ENCODE data around the gene TUBB6.

Gene TUBB6

DNA sequence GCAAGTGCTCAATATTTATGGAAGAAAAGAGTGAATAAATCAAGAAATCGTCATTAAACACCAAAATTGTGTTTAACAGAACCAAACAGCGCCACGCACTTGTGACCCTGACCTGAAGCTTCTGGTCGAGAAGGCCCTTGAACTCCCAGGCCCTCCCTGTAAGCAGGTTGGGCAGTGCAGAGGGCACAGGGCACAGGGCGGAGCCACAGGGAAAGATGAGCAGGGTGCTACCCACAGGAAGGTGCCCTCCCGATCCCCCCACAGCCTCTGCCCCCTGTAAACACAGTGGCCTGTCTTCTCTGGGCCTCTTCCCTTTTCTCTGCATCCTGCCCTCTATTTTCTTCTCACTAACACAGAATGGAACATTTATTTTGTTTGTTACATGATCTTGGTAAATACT lies 16.9 kb upstream of the TUBB6 start:
- no peak for DNase-seq (ENCODE audit: low read depth)

GRCh38 chr18:12291690-12292089 lies 16.4 kb upstream of the TUBB6 start:
- no peak for DNase-seq (ENCODE audit: low read depth)

- no peak for DNase-seq (ENCODE audit: low read depth)
These were observed 14.2 kb upstream of the TUBB6 start for GRCh38 chr18:12293831-12294230.

GRCh38 chr18:12295389-12296086 lies 12.5 kb upstream of the TUBB6 start:
- DNase-seq (ENCODE audit: low read depth), result no peak

- DNase-seq (ENCODE audit: low read depth), result no peak
These were observed 12.0 kb upstream of the TUBB6 start for GRCh38 chr18:12296087-12296403.

DNA sequence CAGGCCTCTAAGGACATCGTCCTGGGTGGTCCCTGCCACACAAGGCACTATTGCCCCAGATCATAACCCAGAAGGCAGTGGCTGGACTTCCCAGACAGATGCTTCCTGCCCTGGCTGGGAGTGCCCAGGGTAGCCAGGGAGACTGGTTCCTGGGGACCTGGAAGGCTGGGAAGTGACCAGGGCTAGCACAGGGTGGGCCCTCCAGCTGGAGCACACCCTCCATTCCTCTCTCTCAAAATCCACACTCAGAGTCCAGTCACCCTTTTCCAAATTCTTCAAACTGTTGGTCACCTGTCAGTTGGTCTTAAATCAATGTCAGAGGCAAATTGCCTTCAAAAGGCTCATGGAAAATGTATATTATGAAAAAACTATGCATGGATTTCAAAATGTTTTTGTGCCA lies 11.6 kb upstream of the TUBB6 start:
- no peak for DNase-seq (ENCODE audit: low read depth)

DNA sequence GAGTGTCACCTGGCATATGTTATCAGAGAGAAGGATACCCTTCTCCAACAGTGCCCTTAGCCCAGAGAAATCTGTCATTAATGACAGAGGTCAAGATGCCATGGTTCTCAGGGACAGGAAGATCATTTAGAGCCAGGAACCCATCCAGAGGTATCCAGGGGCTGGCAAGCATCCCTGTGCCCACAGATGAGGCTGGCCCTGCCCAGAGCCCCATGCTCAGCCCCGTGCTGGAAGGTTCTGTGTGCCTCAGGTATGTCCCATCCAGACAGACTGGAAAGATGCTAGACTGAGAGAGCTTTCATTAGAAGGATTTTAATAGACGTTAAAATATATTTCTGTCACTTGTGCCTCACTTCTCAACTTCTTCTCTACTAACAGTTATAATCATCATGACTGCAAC lies 8.2 kb upstream of the TUBB6 start:
- DNase-seq (ENCODE audit: low read depth), result no peak

GRCh38 chr18:12301263-12302005 lies 6.6 kb upstream of the TUBB6 start:
- no peak for DNase-seq (ENCODE audit: low read depth)

GRCh38 chr18:12302391-12303147 lies 5.5 kb upstream of the TUBB6 start:
- no peak for DNase-seq (ENCODE audit: low read depth)

DNA sequence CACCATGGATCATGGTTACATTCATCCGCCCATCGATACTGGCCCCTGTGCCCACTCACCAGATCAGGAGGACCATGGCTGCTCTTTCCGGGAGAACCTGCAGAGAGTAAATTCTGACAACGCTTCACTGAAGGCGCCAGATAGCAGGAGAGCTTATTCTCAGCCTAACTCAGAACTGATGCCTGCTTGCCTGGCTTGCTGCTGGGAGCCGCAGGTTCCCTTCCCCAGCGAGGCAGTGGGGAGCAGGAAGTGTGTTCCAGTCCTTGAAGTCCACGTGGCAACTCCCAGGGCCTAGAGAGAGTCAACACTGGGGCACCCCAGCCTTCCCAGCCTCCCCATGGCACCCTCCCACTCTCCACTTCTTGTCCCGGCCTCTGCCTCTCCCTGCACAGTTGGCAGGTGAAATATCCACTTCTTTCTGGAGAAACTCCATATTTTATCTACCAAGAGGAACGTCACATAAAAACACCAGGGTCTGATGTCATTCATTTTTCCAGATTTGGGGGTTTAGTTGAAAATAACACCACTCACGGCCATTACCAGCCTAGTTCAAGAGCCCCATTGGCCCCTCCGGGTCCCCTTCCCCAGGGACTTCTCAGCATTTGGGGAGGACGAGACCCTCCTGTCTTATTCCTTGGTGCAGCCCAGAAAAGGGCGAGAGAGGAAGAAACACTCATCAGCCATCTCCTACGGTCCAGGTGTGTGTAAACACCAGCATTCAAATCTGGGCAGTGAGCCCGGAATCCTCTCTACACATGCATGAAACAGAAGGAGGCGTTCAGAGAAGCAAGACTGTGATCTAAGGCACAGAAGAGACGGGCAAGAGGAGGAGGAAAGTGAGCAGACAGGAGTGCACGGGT lies 3.5 kb upstream of the TUBB6 start:
- DNase-seq (ENCODE audit: low read depth), result no peak

- DNase-seq (ENCODE audit: low read depth), result no peak
These were observed 2.8 kb upstream of the TUBB6 start for GRCh38 chr18:12305211-12305610.

DNA sequence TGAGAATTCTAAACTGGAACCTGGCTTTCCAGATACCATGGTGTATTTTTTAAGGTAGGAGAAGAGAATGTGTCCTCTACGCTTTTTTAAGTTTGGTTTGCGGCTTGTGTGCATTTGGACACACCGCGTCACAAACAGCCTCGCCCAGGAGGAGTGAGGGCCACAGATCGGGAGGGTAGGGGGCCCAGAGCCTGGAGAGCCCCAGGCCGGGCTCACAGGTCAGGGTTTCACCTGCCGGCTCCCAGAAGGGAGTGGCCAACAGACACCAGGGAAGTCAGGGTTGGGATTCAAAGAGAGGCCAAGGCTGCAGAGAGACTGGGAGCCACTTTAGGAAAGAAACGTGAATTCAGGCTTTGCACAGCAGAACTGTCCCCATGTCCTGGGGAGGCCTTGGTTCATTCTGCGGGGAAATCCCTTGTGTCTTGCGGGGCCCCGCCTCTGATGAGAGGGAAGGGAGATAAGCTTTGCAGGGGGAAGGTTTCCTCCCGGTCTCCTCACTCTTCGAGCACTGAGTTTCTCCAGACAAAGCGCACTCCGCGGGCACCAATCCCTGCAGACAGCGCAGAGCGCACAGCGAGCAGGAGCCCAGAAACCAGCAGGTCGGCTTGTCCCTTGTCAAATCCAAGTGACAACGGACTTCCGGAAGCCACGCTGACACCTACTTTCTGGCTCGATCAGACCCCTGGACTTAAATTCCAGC lies 2.0 kb upstream of the TUBB6 start:
- no peak for DNase-seq (ENCODE audit: low read depth)

DNA sequence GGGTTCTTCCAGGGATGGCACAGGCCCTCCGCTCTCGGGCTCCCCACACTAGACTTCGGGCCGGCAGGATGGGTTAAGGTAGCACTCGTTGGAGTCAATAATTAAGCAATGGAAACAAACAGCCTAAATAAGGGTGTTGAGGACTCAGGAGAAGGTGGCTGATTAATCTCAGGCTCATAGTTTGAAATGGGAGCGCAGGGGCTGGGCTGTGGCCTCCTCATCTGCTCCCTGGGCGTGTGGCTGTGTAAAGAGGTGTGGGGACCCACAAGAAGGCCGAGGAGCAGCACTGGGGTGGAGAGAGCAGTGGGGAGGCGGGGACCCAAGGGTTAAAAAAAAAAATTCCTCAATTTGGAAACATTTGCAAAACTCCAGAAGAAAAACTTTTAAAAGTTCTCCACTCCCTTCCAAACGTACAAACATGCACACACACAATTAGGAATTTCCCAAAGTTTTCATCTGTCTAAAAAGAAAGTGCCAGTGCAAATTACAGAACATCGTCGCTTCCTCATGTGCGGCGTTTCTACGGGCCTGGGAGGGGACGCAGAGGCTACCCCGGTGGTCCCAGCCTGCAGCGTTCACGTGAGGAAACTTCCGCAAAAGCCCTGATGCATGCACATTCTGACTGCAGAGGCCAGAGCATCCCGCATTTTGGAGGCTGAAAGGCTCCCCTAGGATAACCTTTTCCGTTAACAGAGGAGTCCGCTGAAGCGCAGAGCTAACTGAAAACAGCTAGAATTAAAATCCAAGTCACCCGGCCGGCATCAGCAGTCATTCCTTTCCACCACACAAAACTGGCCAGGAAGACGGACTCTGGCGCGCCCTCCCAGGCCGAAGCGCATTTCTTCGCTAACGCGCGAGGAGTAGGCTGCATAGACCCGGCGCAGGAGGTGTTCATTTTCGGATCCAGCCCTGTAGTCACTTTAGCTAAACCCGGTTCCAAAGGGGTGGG lies 1.0 kb upstream of the TUBB6 start:
- DNase-seq (ENCODE audit: low read depth), result peak; percentile 50

DNA sequence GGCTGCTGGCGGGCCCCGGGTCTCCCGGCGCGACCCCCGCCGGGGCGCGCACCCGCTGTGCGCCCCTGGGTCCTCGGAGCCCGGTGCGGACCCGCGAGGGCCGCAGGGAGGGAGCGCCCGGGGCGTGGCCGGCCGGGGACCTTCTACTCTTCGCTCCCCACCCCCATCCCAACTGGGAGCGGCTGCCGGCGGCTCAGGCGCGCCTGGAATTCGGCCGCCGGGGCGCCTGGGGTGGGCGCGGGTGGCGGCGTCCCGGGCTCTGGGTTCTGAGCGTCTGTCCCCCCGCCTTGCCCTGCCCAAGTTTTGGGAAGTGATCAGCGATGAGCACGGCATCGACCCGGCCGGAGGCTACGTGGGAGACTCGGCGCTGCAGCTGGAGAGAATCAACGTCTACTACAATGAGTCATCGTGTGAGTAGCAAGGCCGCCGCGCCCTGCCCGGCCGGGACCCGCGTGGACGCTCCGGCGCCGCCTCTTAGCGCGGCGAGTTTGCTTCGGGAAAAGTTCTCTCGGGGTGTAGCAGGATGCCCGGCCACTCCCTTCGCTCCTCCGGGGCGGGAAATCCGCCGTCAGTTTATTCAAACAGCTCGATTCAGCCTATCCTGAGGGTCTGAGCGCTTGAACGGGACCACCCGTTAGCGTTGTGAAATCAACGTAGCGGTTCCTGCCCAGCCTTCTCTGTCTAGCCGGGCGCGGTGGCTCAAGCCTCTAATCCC lies 502 bp downstream of the TUBB6 start:
- DNase-seq (ENCODE audit: low read depth), result peak; percentile 76

DNA sequence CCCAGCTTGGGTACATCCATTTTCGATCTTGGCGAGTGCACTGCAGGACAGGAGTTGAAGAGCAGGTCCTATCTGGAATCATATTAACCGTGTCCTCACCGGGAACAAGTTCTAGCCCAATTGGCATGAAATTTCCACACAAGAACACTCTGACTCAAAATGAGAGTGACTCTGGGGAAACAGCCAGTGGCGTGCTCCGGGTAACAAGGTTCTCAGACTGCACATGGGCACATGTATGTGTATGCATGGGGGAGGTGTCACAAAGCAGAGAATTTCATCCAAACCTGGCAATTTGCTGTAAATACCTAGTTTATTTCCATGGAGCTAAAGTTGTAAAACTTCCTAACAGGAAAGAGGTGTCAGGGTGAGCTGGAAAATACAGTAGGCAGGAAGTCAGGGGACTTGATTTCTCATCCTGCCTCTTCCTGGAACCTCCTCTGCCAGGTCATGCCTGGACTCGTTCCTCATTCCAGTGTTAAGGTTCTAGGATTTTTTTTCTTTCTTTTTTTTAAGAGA lies 1.7 kb downstream of the TUBB6 start:
- DNase-seq (ENCODE audit: low read depth), result no peak

- DNase-seq (ENCODE audit: low read depth), result no peak
These were observed 2.7 kb downstream of the TUBB6 start for GRCh38 chr18:12310762-12311161.

DNA sequence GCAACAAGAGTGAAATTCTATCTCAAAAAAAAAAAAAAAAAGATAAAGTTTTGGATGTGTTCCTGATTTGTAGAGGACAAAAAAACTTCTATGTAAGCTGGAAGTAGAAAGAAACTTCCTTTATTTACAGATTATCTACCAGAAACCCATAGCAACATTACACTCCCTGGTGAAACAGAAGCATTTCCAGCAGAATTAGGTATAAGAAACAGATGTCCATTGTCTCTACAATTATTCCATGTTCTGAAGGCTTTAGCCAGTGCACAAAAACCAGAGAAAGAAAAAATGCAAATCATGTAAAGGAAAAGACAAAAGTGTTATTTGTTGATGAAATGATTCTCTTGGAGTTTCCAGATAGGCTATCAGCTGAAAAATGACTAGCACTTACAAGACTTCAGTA lies 4.9 kb downstream of the TUBB6 start:
- DNase-seq (ENCODE audit: low read depth), result no peak

DNA sequence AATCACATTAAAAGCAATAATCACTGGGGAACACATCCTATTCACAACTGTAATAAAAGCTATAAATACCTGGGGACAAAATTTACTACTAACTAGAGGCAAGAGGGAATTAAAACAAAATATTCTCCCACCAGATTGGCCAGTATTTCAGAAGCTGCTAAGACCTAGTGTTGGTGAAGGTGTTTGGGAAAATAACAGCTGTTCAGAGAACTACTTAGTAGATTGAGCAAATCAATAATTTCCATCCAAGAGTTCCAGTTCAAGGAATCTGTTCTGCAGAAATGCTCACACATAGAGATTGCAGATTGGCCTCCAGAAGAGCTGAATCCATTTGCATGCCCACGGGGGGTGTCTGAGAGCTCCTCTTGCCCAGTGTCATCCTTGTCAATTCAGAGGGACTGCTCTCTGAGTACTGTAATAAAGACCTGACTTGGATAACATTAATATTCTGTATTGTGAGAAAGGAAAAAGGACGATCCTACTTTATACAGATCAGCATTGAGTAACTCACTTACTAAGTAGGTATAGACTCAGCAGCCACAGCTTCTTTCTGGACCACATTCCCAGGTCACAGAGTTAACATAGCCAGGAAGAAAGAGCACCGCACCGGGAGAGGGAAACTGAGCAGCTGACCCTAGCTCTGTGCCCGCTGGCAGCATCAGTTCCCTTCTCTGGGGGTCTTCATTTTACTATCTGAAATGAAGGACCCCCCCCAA lies 5.6 kb downstream of the TUBB6 start:
- no peak for DNase-seq (ENCODE audit: low read depth)
